Esophagus muscularis mucosa (tissue), 4 donors: ENCODE data around the gene LMBRD2. TPM values are rescaled to one million over a fixed set of nuclear protein-coding genes. Genes with fewer than 3 reads are reported as not detected.

ENCODE experiments used
- DNase-seq: peaks from one replicate; pipeline ENCODE4 v3.0.0-alpha.2; 2017; ENCODE audit errors: extremely low spot score
- H3K27ac ChIP-seq, 4 donors: fragments of 200-600 bp; sonication (generic); replicated peaks in 1 of 4; 1 replicate in 3 of 4; 2 replicates in 1 of 4; pipeline ENCODE4 v1.5.1; 2016 to 2019; ENCODE audit warnings: mild to moderate bottlenecking in 1 of 4
- H3K27me3 ChIP-seq, 4 donors: fragments of 200-600 bp; sonication (generic); one replicate each; pipeline versions ENCODE4 v1.5.1 to v1.6.0; 2016 to 2019
- H3K36me3 ChIP-seq, 4 donors: fragments of 200-600 bp; sonication (generic); one replicate each; pipeline ENCODE4 v1.5.1; 2016 to 2019
- H3K4me1 ChIP-seq, 4 donors: fragments of 200-600 bp; sonication (generic); one replicate each; pipeline ENCODE4 v1.5.1; 2016 to 2019
- H3K4me3 ChIP-seq, 4 donors: fragments of 200-600 bp; sonication (generic); 1 replicate in 2 of 4; 2 replicates in 2 of 4; pipeline ENCODE4 v1.5.1; 2016 to 2019; ENCODE audit warnings: mild to moderate bottlenecking in 4 of 4, moderate library complexity in 1 of 4
- H3K9me3 ChIP-seq, 4 donors: fragments of 200-600 bp; sonication (generic); 1 replicate in 3 of 4; 2 replicates in 1 of 4; pipeline ENCODE4 v1.5.1; 2016 to 2019
- CTCF ChIP-seq, 3 experiments: fragments of 200-600 bp in 2 of 3; fragments of 450-650 bp in 1 of 3; sonication (generic) in 2 of 3; IDR thresholded peaks; one replicate each; pipeline ENCODE4 v1.5.1; 2017 to 2019; ENCODE audit warnings: antibody characterized with exemption in 3 of 3, mild to moderate bottlenecking in 2 of 3, moderate library complexity in 1 of 3
- EP300 ChIP-seq: sonication (generic); formaldehyde crosslinking; IDR thresholded peaks from one replicate; pipeline ENCODE4 v1.6.1; 2017; ENCODE audit warnings: antibody characterized with exemption
- POLR2A ChIP-seq: fragments of 450-650 bp; IDR thresholded peaks from one replicate; pipeline ENCODE4 v1.6.1; 2017; ENCODE audit warnings: antibody characterized with exemption, moderate library complexity, mild to moderate bottlenecking, low read depth
- POLR2AphosphoS5 ChIP-seq, 2 donors: sonication (generic); formaldehyde crosslinking; IDR thresholded peaks; one replicate each; pipeline ENCODE4 v1.6.1; 2017; ENCODE audit warnings: antibody characterized with exemption in 2 of 2
- WGBS: methylation state at CpG from one replicate; pipeline ENCODE4 v1.1.5; 2018; 5-methylcytosine and 5-hydroxymethylcytosine counted together
- intact Hi-C: fragments of 100-400 bp; cut with DNase I; formaldehyde crosslinking; loops from one replicate; pipeline ENCODE4 v1.15.1; 2023
- total RNA-seq, 4 donors: library from RNA; depleted of rRNA; stranded (reverse); fragments of >200 nt; gene quantifications; one replicate each; pipeline versions ENCODE4 v1.1.0 to v1.2.1, GENCODE V29; 2016

The LMBRD2 gene
- total RNA-seq, 4 donors from 2014 or later, result 10.4 to 12.5 (median 11.2) TPM

- peaks cover 49 to 97% (median 78%) of the 10 kb centered on the region in 4 donors for H3K36me3 ChIP-seq
- no peak for DNase-seq
- peaks cover 0 to 8% (median 0%) of the 10 kb centered on the region in 4 donors for H3K4me1 ChIP-seq
- H3K9me3 ChIP-seq, result no peaks in the 10 kb centered on the region
- no peak for TF ChIP-seq EP300
- no peak overlapping the region for H3K27ac ChIP-seq
- intact Hi-C loops, result no loop called here
- no peaks in the 10 kb centered on the region for H3K27me3 ChIP-seq
- 94% methylated on average over 4 of the region's 4 CpGs for WGBS
- no peak overlapping the region for H3K4me3 ChIP-seq
Measured at GRCh38 chr5:36168737-36169136, 17.1 kb upstream of the LMBRD2 start.

- H3K27ac ChIP-seq, result no peak overlapping the region
- no peak overlapping the region for H3K4me3 ChIP-seq
- H3K9me3 ChIP-seq, result no peaks in the 10 kb centered on the region
- WGBS, result 91% methylated on average over 4 of the region's 4 CpGs
- no peak for TF ChIP-seq CTCF (IDR thresholded peaks at IDR 0.05)
- no peak for TF ChIP-seq POLR2AphosphoS5 (IDR thresholded peaks at IDR 0.05)
- TF ChIP-seq POLR2A, result no peak
- TF ChIP-seq EP300, result no peak
- H3K27me3 ChIP-seq, result no peaks in the 10 kb centered on the region
- H3K36me3 ChIP-seq, result peaks cover 40 to 98% (median 77%) of the 10 kb centered on the region in 4 donors
- intact Hi-C loops, result no loop called here
- H3K4me1 ChIP-seq, result no peaks in the 10 kb centered on the region
- no peak for DNase-seq
Measured at GRCh38 chr5:36164461-36164860, 12.8 kb upstream of the LMBRD2 start.

GRCh38 chr5:36162810-36163486 is 11.3 kb upstream of the LMBRD2 start:
- Histone ChIP-seq H3K36me3 (peaks cover 29 to 97% (median 76%) of the 10 kb centered on the region in 4 donors), H3K4me1 (no peaks in the 10 kb centered on the region), H3K4me3 (no peak overlapping the region), H3K27ac (no peak overlapping the region), H3K9me3 (no peaks in the 10 kb centered on the region), H3K27me3 (no peaks in the 10 kb centered on the region)
- TF ChIP-seq CTCF (IDR thresholded peaks at IDR 0.05), result no peak
- TF ChIP-seq POLR2A, result no peak
- TF ChIP-seq POLR2AphosphoS5 (IDR thresholded peaks at IDR 0.05), result no peak
- no peak for DNase-seq
- WGBS, result 84% methylated on average over 9 of the region's 9 CpGs
- intact Hi-C loops, result no loop called here

- Histone ChIP-seq H3K36me3 (peaks cover 20 to 97% (median 73%) of the 10 kb centered on the region in 4 donors), H3K4me1 (peaks cover 1 to 14% (median 2%) of the 10 kb centered on the region in 4 donors), H3K4me3 (no peak overlapping the region), H3K27ac (no peak overlapping the region), H3K9me3 (no peaks in the 10 kb centered on the region), H3K27me3 (no peaks in the 10 kb centered on the region)
- intact Hi-C loops, result no loop called here
- no peak for DNase-seq
- 93% methylated on average over 4 of the region's 4 CpGs for WGBS
- TF ChIP-seq POLR2AphosphoS5 (IDR thresholded peaks at IDR 0.05), result no peak
- no peak for TF ChIP-seq POLR2A
- no peak for TF ChIP-seq EP300
- TF ChIP-seq CTCF (IDR thresholded peaks at IDR 0.05), result no peak
Measured at GRCh38 chr5:36161361-36161760, 9.7 kb upstream of the LMBRD2 start.

GRCh38 chr5:36160617-36161016 is 8.9 kb upstream of the LMBRD2 start:
- intact Hi-C loops, result no loop called here
- peaks cover 20 to 99% (median 74%) of the 10 kb centered on the region in 4 donors for H3K36me3 ChIP-seq
- no peak for DNase-seq

More at GRCh38 chr5:36160617-36161016, 8.9 kb upstream of the LMBRD2 start:
- Histone ChIP-seq H3K27ac (no peak overlapping the region), H3K27me3 (no peaks in the 10 kb centered on the region), H3K9me3 (no peaks in the 10 kb centered on the region), H3K4me3 (no peak overlapping the region), H3K4me1 (peaks cover 5 to 20% (median 7%) of the 10 kb centered on the region in 4 donors)
- TF ChIP-seq POLR2A (no peak), CTCF (IDR thresholded peaks at IDR 0.05) (no peak), EP300 (no peak), POLR2AphosphoS5 (IDR thresholded peaks at IDR 0.05) (no peak)
- 93% methylated on average over 3 of the region's 3 CpGs for WGBS
